ENCODE data around the gene NTRK2.

The NTRK2 gene

DNA sequence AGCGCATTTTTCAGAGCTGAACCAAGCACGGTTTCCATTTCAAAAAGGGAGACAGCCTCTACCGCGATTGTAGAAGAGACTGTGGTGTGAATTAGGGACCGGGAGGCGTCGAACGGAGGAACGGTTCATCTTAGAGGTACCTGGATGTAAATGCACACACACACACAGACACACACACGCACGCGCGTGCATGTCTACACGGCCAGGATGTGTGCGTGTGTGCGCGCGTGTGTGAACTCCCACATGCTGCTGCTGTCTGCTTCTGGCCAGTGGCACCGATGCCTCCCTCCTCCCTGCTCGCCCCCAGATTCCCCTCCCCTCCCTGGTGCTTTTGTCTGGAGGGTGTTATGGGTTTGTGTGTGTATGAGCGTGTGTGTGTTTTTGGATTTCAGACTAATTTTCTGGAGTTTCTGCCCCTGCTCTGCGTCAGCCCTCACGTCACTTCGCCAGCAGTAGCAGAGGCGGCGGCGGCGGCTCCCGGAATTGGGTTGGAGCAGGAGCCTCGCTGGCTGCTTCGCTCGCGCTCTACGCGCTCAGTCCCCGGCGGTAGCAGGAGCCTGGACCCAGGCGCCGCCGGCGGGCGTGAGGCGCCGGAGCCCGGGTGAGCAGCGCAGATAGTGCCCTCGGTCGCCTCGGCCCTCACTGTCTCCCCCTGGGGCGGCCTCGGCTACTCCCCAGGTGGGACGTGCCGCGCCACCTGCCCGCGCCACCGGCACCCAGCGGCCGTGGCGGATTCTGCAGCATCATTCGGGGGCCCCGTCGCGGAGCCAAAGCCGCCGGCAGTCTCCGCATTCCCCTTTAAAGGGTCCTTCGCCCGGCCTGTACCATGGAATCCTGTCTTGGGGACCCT lies at the start of gene NTRK2:
Gene NTRK2 (plus strand): TSS at position 442 of the 850 bp plus-strand sequence. CDS start 1,020 bp downstream, outside the sequence.
- no peak for DNase-seq (ENCODE audit: low read depth)

DNA sequence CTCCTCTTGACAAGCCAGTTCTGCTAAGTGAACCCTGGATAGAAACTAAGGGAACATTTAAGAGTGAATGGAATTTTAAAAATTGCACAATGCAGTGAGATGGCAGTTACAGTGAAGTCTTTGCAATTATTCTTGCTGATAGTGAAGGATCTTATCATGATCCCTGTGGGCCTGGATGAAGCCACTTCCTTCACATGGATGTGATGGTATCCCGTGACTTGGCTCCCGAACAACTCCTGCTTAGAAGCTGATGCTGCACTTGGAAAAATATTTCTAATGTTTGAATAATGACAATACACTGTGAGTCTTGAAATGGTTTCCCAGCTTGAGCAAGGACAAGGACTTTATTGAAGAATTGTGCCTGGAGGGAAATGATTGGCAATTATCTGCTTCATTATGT lies 49.2 kb upstream of the NTRK2 start:
- DNase-seq (ENCODE audit: low read depth) = no peak

DNA sequence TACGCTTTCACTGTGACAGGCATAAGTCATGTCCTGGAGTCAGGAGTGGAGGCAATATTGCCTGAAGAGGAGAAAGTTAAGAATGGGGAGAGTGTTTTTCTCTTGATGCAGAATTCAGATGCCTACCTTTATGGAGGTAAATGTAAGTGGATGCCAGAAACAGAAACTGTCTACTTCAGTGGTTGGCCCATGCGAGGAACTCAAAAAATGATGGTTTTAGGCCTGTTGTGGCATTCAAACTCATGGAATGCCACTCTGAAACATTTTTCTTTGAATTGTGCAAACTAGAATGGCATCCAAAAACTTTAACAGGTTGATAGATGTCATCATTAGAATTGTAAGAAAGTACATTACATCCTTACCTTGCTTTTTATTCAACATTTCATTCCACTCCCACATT lies 47.7 kb upstream of the NTRK2 start:
- DNase-seq (ENCODE audit: low read depth) = no peak

DNA sequence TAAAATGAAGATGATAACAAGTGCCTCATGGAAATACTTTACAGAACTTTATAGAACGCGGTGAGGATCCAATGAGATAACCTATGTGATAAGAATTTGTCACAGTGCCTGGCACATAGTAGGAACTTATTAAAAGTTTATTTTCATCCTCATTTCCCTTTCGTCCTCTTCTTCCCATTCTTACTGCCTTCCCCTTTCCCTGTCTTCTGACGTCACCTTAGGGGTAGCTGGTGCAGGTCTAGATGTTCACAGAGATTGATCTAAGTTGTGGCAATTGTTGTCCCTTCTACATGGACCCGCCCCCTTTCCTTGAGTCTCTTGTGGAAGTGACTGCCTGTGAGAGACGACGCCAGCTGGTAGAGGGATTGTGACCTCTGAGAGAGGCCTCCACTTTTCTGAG lies 46.5 kb upstream of the NTRK2 start:
- DNase-seq (ENCODE audit: low read depth) = no peak

DNA sequence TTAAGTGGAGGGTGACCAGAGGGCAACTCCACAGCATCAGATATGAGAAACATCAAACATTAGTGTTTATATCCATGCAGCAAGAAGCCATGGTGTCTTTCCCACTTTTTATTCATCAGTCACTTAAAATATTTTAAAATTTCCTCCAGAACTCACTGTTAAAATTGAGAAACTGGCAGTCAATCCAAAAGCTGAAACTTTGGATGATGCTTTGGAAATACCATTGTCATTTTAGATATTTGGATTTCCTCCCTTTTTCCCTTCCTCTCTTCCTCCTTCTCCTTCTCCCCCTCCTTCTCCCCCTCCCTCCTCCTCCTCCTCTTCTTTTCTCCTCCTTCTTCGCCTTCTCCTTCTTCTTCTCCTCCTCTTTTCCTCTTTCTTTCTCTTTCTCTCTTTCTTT lies 33.1 kb upstream of the NTRK2 start:
- no peak for DNase-seq (ENCODE audit: low read depth)

DNA sequence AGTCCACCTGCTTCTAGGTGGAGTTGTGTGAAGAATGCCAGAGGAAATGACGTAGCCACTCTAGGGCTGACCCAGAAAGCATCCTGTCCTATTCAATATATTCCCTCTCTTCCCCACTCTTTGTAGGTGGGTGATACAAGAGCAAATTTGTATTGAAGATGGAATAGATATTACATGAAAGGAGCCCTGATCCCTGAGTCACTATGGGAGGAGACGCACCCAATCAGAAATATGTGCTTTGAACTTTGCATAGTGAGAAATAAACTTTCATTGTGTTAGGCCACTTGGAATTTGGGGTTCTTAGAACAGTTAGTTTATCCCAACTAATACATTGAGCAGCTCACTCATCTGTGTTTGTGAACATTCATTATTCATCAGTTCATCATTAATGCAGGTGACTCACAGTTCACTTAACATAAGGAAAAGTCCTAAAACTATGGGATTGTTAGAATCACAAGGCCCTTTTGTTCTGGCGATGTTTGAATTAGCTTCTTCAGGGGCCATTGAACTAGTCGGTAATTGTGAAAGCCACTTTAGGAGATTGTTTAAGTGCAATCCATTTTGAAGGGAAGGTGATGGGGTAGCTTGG lies 26.9 kb upstream of the NTRK2 start:
- DNase-seq (ENCODE audit: low read depth) = no peak

DNA sequence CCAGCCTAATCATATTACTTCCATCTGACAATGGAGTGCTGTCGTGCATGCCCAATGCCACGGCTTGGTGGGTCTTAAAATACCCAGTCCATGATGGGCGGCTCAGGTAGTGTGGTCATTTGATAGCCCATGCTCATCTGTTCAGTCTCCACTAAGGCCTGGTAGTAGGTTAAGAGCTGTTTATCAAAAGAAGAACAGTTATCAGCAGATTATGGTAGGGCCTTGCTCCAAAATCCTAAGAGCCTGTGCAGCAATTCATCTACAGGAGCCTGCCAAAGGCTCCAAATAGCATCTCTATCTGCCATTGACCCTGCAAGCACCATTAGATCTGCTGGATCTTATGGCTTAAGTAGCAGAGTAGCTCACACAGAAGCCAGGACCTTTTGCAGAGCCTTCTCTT lies 21.8 kb upstream of the NTRK2 start:
- DNase-seq (ENCODE audit: low read depth) = no peak

DNA sequence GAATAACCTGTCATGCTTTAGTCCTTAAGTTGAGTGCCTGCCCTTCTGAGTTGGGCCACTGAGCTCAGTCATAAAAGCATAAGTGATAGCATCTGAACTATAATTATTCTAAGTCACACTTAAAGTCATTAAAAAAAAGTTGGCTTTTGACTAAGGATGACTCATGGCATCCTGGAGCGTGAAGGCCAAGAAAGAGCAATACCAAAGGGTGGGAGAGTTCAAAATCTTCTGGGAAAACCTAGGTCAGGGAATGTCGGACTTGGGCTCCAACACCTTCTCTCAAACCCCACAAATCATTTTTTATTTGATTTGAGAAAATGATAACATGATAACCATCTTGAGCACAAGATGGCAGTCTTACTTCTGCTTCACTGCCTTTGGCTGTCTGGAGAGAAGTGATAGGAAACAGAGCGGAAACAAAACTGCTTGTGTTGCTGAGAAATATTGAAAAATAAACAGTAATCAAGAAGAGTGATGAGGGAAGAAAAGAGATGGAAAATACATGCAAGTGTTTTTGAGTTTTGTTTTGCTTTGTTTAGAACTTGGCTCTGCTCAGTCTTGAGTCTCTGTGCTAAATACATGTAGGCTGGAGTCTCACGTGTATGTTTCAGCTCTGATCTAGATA lies 16.9 kb upstream of the NTRK2 start:
- DNase-seq (ENCODE audit: low read depth) = no peak

DNA sequence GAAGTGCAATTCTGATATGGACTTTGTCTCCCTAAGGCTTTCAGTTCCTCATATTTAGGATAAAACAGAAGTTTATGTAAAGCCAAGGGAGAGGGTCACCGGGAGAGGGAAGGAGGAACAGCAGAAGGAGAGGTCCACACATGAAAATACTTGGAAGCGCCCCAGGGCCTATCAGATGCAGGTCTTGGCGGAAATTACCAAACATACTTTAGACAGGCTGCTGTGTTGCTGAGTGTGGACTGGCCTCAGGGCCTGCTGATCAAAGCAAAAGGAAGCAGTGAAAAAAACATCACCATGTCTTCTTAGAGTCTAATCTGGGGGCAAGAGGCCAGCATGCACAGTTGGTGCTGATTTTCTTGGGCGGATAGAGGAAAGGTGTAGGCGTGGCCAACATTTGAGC lies 14.1 kb upstream of the NTRK2 start:
- no peak for DNase-seq (ENCODE audit: low read depth)

DNA sequence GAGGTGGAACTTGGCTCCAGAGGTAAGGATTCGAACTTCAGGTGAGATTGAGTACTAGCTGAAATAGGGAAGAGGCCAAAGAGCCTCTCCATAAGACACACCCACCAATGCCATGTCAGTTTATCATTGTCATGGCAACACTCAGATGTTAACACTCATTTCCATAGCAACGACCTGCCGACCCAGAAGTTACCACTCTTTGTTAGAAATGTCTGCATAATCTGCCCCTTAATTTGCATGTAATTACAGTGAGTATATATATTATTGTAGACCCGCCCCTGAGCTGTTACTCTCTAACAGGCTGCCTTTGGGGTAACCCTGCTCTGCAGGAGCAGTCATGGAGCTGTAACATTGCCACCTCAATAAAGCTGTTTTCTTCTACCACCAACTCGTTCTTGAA lies 10.2 kb upstream of the NTRK2 start:
- no peak for DNase-seq (ENCODE audit: low read depth)

DNA sequence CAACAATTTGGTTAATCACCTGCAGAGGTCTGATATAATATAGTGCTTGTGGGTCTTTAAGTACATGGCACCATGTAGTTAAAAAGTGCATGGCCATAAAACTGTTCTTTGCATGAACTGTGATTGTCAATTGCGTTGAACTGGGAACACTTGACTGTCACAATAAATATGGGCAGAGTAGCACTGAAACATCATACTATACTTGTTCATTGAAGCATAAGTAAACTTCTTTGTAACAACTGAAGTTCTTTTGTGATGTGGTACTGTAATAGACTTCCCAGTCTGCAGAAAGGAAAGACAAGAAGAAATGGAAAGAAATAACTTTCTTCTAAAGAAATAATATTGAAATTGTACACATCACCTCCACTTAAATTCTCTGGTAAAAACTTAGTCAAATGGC lies 9.8 kb upstream of the NTRK2 start:
- no peak for DNase-seq (ENCODE audit: low read depth)

DNA sequence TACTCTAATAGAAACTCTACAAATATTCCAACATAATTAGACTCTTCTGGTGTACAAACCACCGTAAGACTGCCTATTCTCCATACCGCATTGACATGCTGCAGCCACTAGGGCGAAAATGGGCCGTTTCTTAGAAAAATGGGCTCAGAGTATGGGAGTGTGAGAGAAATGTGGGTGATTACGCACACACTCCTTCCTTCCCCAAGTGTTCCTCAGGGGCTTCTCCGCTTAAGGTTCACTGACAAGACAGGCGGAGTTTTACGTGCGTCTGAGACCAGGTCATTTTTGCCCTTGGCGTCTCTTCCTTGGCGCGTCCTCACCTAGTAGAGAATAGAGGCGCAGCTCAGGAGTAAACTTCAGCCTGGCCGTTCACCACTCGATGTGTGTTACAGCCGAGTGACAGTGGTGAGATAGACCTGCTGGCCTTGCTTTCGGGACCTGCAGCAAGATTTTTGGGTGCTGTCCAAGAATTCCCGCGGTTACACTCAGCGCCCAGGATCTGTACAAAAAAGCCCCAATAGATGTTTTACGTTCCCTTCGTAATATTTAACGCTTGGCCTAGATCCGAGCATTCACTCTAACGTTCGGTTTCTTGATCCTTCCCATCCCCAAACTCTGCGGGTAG lies 1.8 kb upstream of the NTRK2 start:
- no peak for DNase-seq (ENCODE audit: low read depth)

DNA sequence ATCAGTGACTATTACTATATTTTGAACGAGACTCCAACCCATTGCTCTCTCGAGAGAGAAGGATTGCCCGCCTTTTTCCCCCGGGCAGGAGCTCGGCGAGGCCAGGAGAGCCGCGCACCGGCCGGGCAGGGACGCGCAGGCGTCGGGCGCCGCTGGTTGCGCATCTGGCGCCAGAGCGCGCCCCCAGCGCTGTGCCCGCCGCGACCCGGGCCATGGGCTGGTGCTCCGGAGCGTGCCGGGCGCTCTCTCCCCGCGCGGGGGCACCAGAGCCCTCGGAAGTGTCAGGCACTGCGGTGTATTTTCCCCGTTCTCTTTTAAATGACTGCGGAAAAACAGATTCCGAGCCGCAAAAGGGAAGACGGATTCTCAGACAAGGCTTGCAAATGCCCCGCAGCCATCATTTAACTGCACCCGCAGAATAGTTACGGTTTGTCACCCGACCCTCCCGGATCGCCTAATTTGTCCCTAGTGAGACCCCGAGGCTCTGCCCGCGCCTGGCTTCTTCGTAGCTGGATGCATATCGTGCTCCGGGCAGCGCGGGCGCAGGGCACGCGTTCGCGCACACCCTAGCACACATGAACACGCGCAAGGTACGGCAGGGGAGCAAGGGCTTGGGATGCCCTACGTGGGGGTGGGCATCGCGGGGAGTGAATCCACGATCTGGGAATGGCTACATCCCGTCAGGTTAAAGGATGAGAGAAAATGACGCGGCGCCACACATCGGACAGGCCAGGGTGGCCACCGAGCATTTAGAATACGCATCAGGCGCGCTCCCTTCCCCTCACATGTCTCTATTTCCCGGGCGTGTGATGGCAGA lies 1.1 kb upstream of the NTRK2 start:
- DNase-seq (ENCODE audit: low read depth) = no peak

DNA sequence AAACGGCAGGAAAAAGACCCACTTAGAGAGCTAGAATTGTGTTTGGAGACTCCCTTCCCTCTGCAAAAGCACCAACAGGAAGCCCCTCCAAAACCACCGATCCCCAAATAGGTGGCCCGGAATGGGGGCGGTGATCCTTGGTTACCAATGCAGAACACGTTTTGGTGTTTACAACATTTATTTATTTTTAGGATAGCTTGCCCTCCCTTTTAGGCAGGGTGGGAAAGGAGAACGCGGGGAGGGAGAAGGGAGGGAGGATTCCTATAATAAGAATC lies 579 bp upstream of the NTRK2 start:
- no peak for DNase-seq (ENCODE audit: low read depth)

DNA sequence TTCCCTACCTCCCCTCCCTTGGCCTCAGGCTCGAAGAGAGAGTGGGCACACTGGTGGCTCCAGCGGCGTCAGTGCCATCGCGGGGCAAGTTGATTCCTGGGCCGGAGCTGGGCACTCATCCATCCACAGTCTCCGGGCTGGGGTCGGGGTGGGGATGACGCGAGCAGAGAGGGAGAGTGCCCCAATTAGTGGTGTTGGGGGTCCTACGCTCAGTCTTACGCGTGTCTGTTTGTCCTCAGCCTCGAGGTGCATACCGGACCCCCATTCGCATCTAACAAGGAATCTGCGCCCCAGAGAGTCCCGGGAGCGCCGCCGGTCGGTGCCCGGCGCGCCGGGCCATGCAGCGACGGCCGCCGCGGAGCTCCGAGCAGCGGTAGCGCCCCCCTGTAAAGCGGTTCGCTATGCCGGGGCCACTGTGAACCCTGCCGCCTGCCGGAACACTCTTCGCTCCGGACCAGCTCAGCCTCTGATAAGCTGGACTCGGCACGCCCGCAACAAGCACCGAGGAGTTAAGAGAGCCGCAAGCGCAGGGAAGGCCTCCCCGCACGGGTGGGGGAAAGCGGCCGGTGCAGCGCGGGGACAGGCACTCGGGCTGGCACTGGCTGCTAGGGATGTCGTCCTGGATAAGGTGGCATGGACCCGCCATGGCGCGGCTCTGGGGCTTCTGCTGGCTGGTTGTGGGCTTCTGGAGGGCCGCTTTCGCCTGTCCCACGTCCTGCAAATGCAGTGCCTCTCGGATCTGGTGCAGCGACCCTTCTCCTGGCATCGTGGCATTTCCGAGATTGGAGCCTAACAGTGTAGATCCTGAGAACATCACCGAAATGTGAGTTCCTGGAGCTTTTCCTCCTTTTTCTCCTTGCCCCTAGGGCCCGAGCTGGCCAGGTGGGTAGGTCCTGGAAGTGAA lies 861 bp downstream of the NTRK2 start:
- no peak for DNase-seq (ENCODE audit: low read depth)

DNA sequence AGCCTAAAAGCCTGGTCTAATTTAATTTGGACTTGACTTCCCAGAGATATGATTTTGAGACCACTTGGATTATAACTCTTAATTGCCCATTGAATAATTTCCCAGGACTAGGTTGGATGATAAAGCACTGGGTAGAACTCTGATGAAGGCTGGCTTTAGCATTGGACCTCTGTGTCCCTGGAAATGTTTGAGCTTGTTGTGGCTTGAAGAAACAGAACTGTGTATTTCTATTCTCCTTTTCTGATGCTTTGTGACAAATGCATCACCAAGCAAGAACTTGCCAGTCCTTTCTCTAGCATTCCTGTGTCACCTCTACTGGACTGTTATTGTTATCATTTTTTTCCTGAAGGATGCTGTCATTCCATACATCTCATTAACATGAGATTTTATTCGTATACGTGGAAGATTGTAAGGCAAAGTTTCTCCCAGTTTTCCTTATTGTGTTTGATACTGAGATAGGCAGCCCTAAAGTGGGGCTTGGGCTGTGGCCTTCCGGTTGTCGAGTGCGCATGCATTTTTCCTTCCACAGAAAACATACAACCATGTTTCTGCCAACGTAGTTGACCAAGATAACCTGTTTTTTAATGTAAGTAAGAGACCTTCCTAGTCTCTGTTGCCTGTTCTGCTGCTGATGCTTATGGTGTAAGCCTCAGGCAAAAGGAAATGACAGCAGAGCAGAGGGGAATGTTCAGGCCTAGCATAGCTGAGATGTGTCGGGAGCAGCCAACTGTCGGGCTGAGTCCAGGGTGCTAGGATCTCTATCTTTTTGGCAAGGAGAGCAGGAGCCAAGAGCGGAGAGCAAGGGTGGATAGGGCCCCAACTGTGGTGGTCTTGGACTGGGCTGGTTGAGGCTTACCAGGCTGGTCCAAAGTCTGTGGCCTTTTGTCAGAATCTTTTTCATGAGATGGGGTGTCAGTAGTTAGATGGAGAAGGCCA lies 2.3 kb downstream of the NTRK2 start:
- DNase-seq (ENCODE audit: low read depth) = no peak

DNA sequence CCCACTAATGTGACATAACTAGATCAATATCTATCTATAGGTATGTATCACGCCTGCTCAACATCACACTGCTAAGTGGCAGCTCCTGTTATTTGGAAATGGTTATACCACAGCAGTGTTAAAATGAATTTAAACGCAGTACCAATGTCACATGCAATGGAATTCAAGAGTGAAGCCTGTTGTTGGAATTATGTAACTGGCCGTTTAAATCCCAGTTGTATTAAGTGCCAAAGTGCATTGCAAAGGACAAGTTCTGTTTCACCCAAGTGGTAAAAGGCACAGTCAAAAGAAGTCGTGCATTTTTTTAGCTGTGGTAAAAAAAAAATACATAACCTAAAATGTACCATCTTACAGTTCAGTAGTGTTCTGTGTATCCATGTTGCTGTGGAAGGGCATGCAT lies 4.3 kb downstream of the NTRK2 start:
- no peak for DNase-seq (ENCODE audit: low read depth)

DNA sequence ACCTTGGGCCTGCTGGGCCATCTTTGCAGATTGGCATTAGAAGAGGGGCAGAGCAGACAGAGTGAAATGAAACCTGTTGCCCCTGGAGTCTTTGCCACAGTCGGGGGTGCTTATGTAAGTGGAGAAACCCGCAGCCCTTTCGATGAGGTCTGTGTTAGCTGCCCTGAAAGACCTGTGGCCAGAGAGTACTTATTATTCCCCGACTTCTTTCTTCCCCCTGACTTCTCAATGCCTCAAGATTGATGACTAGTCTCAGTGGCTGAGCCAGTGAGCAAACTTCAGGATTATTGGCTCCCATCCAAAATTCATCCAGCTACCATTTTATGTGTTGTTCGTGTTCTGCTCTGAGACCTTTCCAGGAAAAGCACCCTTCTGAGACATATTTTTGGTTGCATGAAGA lies 7.6 kb downstream of the NTRK2 start:
- no peak for DNase-seq (ENCODE audit: low read depth)

DNA sequence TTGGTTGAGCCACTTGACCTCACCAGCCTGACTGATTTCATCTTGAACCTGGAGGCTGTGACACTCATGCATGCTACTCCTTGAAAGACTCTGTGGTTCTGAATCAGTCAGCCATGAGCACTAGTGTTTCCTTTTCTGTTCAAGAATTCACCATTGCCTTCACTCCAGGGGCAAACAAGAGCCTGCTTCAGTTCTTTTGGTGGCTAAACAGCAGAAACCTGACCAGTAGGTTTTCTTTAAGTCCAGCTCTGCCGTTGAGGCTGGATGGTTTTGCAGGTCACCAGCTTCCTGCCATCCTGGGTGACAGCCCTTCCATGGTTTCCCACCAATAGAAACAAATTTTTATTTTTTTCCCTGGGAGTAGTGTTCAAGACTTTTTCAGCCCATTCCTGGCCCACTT lies 10.0 kb downstream of the NTRK2 start:
- no peak for DNase-seq (ENCODE audit: low read depth)
